ENCODE results near the gene CC2D2A.

- TF ChIP-seq CTCF (IDR thresholded peaks at IDR 0.05) (no peak), POLR2A (IDR thresholded peaks at IDR 0.05) (no peak), EP300 (IDR thresholded peaks at IDR 0.05; ENCODE audit: low read depth) (no peak), POLR2AphosphoS5 (IDR thresholded peaks at IDR 0.05) (no peak)
Measured at GRCh38 chr4:15507679-15508078, 38.0 kb downstream of the CC2D2A start.

Data from transverse colon (tissue), 4 donors.